HK-2 (cell line): ENCODE measurements around the gene UMAD1.

ENCODE experiments used
- DNase-seq: peaks from one replicate; pipeline ENCODE4 v3.0.0-alpha.2; 2018; ENCODE audit not compliant: unreplicated experiment

UMAD1 gene

GRCh38 chr7:7830122-7830878 is 189.7 kb downstream of the UMAD1 start:
- DNase-seq = no peak

DNA sequence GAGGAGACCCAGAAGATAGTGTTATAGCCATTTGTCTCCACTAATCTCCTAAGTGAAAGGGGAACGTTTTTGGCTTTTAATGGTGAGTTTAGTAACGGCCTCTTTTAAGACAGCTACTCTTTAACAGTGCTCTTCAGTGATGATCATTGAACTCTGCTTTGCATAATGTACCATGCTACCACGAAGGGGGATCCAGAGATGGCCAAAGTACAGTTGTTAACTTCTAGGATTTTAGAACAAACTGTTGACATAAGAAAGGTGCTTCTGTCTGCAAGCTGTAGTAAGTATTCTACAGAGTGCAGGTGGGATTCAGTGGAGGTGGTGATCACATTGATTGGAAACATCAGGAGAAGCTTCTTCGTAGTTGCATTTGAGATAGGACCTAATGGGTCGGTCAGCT is 192.0 kb downstream of the UMAD1 start:
- no peak for DNase-seq

DNA sequence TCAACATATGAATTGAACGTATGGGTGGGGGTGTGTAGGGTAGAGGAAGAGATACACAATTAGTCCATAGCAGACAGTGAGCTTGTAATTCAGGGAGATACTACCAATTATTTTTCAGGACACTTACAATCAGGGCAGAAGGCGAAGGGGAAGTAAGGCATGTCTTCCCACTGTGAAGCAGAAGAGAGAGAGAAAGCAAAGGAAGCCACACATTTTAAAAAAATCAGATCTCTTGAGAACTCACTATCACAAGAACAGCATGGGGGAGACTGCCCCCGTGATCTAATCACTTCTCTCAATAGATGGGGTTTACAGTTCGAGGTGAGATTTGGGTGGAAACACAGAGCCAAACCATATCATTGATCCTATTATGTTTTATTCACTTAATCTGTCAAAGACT is 194.2 kb downstream of the UMAD1 start:
- no peak for DNase-seq

DNA sequence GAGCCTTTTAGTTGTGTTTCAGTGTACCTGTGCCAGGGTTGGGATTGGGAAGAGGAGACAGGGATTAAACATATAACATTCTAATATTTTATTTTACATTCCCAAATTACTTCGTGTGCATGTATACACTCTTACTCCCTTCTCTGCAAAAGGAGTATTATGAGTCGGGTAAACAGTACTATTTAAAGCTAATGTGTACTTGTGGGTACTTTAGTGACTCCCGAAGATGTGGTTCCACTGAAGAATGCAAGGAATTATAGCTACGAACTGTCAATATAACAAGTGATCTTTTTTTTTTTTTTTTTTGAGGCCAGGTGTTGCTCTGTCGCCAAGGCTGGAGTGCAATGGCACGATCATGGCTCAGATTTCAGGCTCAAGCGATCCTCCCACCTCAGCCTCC is 200.5 kb downstream of the UMAD1 start:
- no peak for DNase-seq

DNA sequence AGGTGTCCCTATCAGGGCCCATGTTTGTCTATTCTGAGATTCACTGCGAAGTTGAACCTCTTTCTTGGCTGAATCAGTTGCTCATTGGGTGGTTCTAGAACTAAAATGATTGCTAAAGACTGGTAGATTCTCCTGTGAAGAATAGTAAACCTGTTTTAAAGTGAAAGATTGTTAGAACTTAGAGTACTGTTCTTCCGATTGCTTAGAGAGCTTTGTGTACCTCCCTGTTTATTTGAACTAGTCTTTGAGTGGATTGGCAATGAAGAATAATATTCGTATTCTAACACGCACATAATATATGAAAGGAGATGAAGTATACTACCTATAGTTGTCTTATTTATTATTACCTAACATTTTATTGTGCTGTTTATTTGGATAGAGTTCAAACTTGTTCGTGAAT is 202.7 kb downstream of the UMAD1 start:
- no peak for DNase-seq

DNA sequence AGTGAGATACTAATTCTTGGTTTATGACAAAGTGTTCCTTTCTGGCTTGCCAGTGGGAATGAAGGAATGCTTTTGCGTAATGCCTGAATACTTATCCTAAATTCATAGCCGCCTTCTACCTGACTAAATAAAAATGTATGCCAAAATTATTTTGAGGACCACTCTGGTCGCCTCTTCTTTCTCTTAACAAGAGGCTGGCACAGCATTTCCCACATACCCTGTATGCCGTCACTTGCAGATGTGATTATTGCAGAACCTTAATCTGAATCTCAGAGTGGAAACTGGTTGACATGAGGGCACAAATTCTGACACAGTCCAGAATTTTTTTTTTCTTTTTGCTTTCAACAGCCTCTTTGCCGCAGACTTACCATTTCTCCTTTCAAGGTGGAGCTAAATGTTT is 203.4 kb downstream of the UMAD1 start:
- DNase-seq = no peak

- DNase-seq = no peak
Observed at GRCh38 chr7:7848246-7848645, 207.7 kb downstream of the UMAD1 start.

- DNase-seq = no peak
Observed at GRCh38 chr7:7848892-7849291, 208.3 kb downstream of the UMAD1 start.

DNA sequence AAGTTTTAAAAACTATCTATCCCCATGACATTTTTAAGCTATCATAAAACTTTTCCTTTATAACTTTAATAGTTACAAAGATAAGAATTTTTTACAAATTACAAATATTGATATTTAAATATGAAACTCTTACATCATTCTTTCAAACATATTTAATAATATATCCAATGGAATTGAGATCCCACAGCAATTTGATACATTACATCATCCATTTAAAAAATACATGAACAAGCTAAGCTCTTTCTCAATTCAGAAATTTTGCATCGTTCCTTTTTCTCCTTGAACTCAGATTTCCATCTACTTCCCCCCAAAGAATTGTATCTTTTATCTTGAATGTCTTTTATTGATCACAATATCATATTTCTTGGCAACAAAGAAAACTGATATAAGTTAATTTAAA is 209.6 kb downstream of the UMAD1 start:
- no peak for DNase-seq

GRCh38 chr7:7851381-7851780 is 210.8 kb downstream of the UMAD1 start:
- no peak for DNase-seq

- DNase-seq = no peak
Observed at GRCh38 chr7:7851991-7852390, 211.4 kb downstream of the UMAD1 start.

DNA sequence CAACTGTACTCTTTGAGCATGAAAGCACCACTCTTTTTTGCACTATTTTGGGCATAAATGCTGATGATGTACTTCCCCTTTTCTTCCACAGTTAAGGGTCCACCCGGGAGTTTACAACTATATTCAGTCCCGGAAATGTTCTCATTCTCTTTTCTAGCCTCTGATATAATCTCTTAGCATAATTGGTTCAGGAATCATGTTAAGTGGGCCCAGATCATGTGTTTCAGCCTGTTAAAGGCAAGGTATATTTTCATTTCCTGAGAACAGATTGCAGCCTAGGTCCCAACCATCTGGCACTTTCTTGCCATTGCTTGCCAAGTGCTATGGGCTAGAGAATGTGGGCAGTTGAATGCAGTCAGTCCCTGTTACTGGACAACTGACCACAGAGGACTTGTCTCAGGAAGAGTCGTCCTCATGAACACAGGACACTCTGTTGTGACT is 216.6 kb downstream of the UMAD1 start:
- DNase-seq = no peak

DNA sequence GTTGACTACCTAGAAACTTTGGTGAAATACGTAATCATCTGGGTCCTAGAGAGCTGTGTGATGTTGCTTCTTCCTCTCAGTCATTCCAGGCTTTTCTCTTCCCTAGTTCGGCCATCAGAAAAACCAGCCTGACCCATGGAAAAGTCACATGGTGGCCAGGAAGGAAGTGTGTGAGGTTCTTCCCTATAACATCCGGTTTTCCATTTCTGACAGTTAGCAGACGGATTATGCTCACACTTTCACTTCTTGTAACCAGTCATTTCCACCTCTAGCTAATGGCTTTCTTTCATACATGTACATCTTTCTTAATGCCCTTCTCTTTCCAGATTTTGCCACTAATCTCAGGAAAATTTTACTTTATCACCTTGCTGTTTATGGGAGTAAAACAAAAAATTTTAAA is 218.0 kb downstream of the UMAD1 start:
- DNase-seq = no peak

DNA sequence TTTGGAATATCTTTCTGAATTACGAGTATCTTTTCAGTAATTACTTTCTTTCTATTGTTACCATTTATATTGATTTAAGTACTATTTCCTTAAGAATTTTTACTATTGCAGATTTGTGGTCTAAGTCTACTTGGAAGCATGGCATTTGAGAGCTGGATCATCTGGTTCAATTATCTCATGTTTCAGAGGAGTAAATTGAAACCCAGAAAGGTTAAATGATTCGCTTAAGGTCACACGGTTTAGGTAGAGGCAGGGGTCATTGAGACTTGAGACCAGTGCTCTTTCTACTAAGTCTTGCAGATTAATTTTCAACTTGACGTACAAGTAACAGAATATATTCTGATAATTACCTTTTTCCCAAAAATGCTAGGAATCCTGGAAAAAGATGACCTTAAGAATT is 218.9 kb downstream of the UMAD1 start:
- DNase-seq = no peak

DNA sequence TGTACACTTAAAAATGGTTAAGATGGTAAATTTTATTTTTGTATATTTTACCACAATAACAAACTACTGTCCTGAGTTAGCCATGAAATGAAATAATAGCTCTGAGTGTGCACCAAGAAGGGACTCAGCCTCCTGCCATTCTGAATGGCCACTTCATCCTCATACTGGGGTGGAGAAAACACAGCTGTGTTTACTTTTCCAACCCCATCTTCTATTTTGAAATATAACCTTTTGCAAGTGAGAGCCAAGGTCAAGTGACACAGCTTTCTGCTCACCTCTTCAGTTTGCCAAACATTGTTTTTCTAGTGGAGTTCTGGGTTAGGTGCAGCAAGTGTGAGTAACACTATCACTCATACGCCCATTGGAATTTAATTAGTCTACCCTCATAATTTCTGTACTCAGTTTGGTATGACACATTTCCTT is 220.7 kb downstream of the UMAD1 start:
- DNase-seq = no peak

DNA sequence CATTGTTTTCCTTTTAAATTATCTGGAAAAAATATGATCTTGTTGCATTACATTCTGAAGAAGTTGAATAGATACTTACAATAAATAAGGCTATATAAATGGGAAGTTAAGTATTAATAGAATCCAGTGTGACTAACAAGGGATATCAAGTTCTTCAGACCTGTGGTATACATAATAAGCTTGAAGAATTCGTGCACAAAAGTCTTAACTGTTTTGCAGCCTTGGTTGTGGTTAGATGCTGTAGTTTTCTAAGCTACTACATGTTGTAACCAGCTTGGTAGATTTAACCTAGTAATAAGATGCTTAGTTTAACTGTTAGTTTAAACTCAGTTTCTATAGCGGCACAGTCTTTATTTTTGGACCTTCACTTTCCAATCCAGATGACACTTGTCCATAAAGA is 221.8 kb downstream of the UMAD1 start:
- no peak for DNase-seq

GRCh38 chr7:7867846-7868571 is 227.5 kb downstream of the UMAD1 start:
- DNase-seq = no peak

DNA sequence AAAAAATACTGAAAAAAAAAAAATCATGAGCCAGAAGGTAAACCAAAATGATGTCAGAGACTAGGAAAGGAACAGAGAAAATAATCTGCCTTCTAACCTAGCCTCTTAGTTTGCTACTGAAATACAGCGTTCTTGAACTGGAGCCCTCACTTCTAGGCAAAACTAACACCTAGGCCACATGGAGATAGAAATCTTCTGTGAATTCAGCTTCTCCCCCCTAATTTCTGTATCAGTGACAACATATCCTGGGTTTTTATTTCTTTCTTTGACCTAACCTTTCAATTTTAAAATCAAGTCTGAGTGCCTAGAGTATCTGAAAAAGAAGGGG is 228.0 kb downstream of the UMAD1 start:
- DNase-seq = no peak

GRCh38 chr7:7869036-7869435 is 228.5 kb downstream of the UMAD1 start:
- DNase-seq = no peak

GRCh38 chr7:7869651-7870050 is 229.1 kb downstream of the UMAD1 start:
- no peak for DNase-seq

GRCh38 chr7:7870555-7870954 is 230.0 kb downstream of the UMAD1 start:
- no peak for DNase-seq

GRCh38 chr7:7876419-7876818 is 235.9 kb downstream of the UMAD1 start:
- DNase-seq = no peak

DNA sequence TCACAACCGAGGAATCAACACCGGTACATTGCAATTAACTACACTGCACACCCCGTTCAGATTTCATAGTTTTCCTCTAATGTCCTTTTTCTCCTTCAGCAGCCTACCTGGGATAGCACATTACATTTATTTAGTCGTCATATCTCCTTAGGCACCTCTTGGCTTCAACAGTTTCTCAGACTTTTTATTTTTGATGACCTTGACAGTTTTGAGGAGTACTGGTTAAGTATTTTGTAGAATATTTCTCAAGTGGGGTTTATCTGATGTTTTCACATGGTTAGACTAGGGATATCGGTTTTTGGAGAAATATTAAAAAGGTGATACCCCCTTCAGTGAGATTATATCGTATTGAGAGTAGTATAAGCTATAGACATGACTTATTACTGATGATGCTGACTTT is 241.0 kb downstream of the UMAD1 start:
- no peak for DNase-seq

DNA sequence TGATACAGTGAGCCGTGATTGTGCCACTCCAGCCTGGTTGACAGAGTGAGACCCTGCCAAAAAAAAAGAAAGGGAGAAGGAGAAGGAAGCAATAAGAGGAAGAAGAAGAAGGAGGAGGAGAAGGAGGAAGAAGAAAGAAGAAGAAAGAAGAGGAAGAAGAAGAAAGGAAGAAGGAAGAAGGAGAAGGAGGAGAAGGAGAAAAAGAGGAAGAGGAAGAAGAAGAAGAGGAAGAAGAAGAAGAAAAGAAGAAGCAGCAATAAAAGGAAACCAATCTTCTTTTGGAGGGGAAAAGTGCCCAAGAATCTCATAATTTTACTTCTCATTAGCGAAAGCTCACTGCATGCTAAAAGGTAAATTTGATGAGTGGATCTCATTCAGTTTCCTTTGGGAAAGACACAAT is 242.3 kb downstream of the UMAD1 start:
- no peak for DNase-seq
